Measurements from ENCODE around the gene TMCO6. TPM values are rescaled to one million over a fixed set of nuclear protein-coding genes. Genes with fewer than 3 reads are reported as not detected.
"Not testable (repeated sequence)": the region's sequence is repeated elsewhere in the genome, so short reads cannot be mapped to it uniquely, and the experiment has no call there.

Gene TMCO6
- total and polyA plus RNA-seq, 9 of the 15 experiments (the other 6 are each of a cell fraction or from before 2014, with no cell fraction given): 3.4 to 46.4 (median 16.7) TPM

- CTCF ChIA-PET (ENCODE audit: low intra/inter-chr PET ratio); H2AFZ ChIP-seq (ENCODE audit: low read depth, low read length); in situ Hi-C loops (cut with MboI); ATAC-seq; H3K27me3 ChIP-seq (ENCODE audit: control insufficient read depth in 2 of 2, insufficient read depth in 2 of 2, low read length in 2 of 2); H3K27ac ChIP-seq (ENCODE audit: extremely low read depth, low read depth, low read length); intact Hi-C loops (cut with micrococcal nuclease); H3K9ac ChIP-seq (ENCODE audit: insufficient read depth in 1 of 2, low read depth in 2 of 2, low read length in 2 of 2); H3K9me3 ChIP-seq (replicated peaks; ENCODE audit: control insufficient read depth, insufficient read depth, low read depth, low read length); H3K4me3 ChIP-seq; DNase-seq (ENCODE audit: extremely low read depth in 1 of 4, low spot score in 3 of 4); H3K4me2 ChIP-seq (ENCODE audit: insufficient read depth, low read length); H4K20me1 ChIP-seq (replicated peaks; ENCODE audit: control insufficient read depth, insufficient read depth, low read length); FAIRE-seq; H3K9me1 ChIP-seq (ENCODE audit: control insufficient read depth, insufficient read depth, low read length); BruUV-seq (replicated peaks): not testable (repeated sequence)
- Histone ChIP-seq H3K79me2 (ENCODE audit: control insufficient read depth, insufficient read depth, low read length) (peaks cover 22% of the 10 kb centered on the region), H3K4me1 (replicated peaks in 1 of 2; ENCODE audit: control insufficient read depth in 2 of 2, insufficient read depth in 2 of 2, low read length in 2 of 2) (peaks cover 10 to 16% of the 10 kb centered on the region in 2 experiments; a peak in 3 of 5 replicates), H3K36me3 (ENCODE audit: control insufficient read depth, insufficient read depth, low read length) (peaks cover 89% of the 10 kb centered on the region)
- peak; percentile 53; the same call in 1 of the 2 replicates for TF ChIP-seq POLR2G (IDR thresholded peaks at IDR 0.05; ENCODE audit: low read depth, low read length)
- peak; percentile 51 for TF ChIP-seq RBFOX2 (IDR thresholded peaks at IDR 0.05; ENCODE audit: low read depth, low read length)
- 95% methylated on average over 3 of the region's 4 CpGs for WGBS (ENCODE audit: insufficient coverage, low coverage, missing lambda C conversion rate)
- POLR2A ChIA-PET: interaction anchor here (1.0 to 1.6 kb wide), 3 partner anchors 8 to 23 kb away, joined by 3 to 8 read pairs (median 6); partner anchors contain the start of genes IK and NDUFA2
These were observed 31.8 kb downstream of the TMCO6 start for GRCh38 chr5:140671035-140671434.

GRCh38 chr5:140671472-140672125 lies 32.3 kb downstream of the TMCO6 start:
- in situ Hi-C loops (cut with MboI): no loop called here
- DNase-seq (ENCODE audit: extremely low read depth in 1 of 4, low spot score in 3 of 4) (no peak), ATAC-seq (no peak; the same call in 2 of the 3 replicates), FAIRE-seq (no peak)
- Histone ChIP-seq H3K4me1 (replicated peaks in 1 of 2; ENCODE audit: control insufficient read depth in 2 of 2, insufficient read depth in 2 of 2, low read length in 2 of 2) (peaks cover 6 to 16% of the 10 kb centered on the region in 2 experiments; a peak in 3 of 5 replicates), H3K27me3 (ENCODE audit: control insufficient read depth in 2 of 2, insufficient read depth in 2 of 2, low read length in 2 of 2) (no peaks in the 10 kb centered on the region), H3K4me3 (no peak overlapping the region), H3K4me2 (ENCODE audit: insufficient read depth, low read length) (no peak overlapping the region), H4K20me1 (replicated peaks; ENCODE audit: control insufficient read depth, insufficient read depth, low read length) (0 out of 2 replicates have a peak, but pooled peaks cover 3% of the 10 kb centered on the region), H3K9ac (ENCODE audit: insufficient read depth in 1 of 2, low read depth in 2 of 2, low read length in 2 of 2) (no peak overlapping the region), H3K9me1 (ENCODE audit: control insufficient read depth, insufficient read depth, low read length) (no peaks in the 10 kb centered on the region), H2AFZ (ENCODE audit: low read depth, low read length) (no peak overlapping the region), H3K9me3 (replicated peaks; ENCODE audit: control insufficient read depth, insufficient read depth, low read depth, low read length) (no peaks in the 10 kb centered on the region), H3K27ac (ENCODE audit: extremely low read depth, low read depth, low read length) (no peak overlapping the region), H3K79me2 (ENCODE audit: control insufficient read depth, insufficient read depth, low read length) (peaks cover 16% of the 10 kb centered on the region), H3K36me3 (ENCODE audit: control insufficient read depth, insufficient read depth, low read length) (peaks cover 91% of the 10 kb centered on the region)
- WGBS (ENCODE audit: insufficient coverage, low coverage, missing lambda C conversion rate): 97% methylated on average over 3 of the region's 7 CpGs
- POLR2A ChIA-PET: interaction anchor here (0.6 to 1.6 kb wide), 5 partner anchors 8 to 24 kb away, joined by 3 to 8 read pairs (median 4); partner anchors contain the start of genes IK and NDUFA2
- no TSS peak for BruUV-seq (replicated peaks)
- CTCF ChIA-PET (ENCODE audit: low intra/inter-chr PET ratio): no interaction called here
- intact Hi-C loops (cut with micrococcal nuclease): no loop called here
- no peak for TF ChIP-seq KAT2B (IDR thresholded peaks at IDR 0.05; ENCODE audit: low read depth, low read length)
- no peak for TF ChIP-seq XRCC5 (IDR thresholded peaks at IDR 0.05; ENCODE audit: low read depth, low read length)
- no peak for TF ChIP-seq SNRNP70 (optimal IDR thresholded peaks at IDR 0.05; ENCODE audit: low read depth, low read length)
- TF ChIP-seq JUN (IDR thresholded peaks at IDR 0.05; ENCODE audit: borderline replicate concordance, low read depth, low read length): no peak
- no peak for TF ChIP-seq JUN (CRISPR knock-in tag; IDR thresholded peaks at IDR 0.05; ENCODE audit: borderline replicate concordance)
- TF ChIP-seq POLR2A (conservative IDR thresholded peaks at IDR 0.05): peak; percentile 47; the same call in 1 of the 2 replicates
- no peak for TF ChIP-seq IFI16 (CRISPR knock-in tag; IDR thresholded peaks at IDR 0.05)
- TF ChIP-seq, protein P1, sequence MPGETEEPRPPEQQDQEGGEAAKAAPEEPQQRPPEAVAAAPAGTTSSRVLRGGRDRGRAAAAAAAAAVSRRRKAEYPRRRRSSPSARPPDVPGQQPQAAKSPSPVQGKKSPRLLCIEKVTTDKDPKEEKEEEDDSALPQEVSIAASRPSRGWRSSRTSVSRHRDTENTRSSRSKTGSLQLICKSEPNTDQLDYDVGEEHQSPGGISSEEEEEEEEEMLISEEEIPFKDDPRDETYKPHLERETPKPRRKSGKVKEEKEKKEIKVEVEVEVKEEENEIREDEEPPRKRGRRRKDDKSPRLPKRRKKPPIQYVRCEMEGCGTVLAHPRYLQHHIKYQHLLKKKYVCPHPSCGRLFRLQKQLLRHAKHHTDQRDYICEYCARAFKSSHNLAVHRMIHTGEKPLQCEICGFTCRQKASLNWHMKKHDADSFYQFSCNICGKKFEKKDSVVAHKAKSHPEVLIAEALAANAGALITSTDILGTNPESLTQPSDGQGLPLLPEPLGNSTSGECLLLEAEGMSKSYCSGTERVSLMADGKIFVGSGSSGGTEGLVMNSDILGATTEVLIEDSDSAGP (CRISPR knock-in tag; IDR thresholded peaks at IDR 0.05): no peak
- TF ChIP-seq ZNF134 (CRISPR knock-in tag; conservative IDR thresholded peaks at IDR 0.05): no peak
- no peak for TF ChIP-seq HLTF (IDR thresholded peaks at IDR 0.05)
- 0 out of 2 replicates have a peak, but pooled peaks have one; percentile 49 for TF ChIP-seq POLR2G (IDR thresholded peaks at IDR 0.05; ENCODE audit: low read depth, low read length)
- no peak for TF ChIP-seq RBM34 (IDR thresholded peaks at IDR 0.05; ENCODE audit: borderline replicate concordance, insufficient read depth, low read length)

Data from K562 (cell line).